Suprapubic skin (tissue), 4 donors: ENCODE data around the gene CXCR1.
"Not testable (repeated sequence)": the region's sequence is repeated elsewhere in the genome, so short reads cannot be mapped to it uniquely, and the experiment has no call there.

Experiments
- CTCF ChIP-seq, 2 donors: fragments of 200-600 bp in 1 of 2; fragments of 450-650 bp in 1 of 2; sonication (generic) in 1 of 2; IDR thresholded peaks; one replicate each; pipeline ENCODE4 v1.5.1; 2016 to 2019; ENCODE audit warnings: antibody characterized with exemption in 2 of 2, mild to moderate bottlenecking in 1 of 2, moderate library complexity in 1 of 2
- EP300 ChIP-seq: sonication (generic); formaldehyde crosslinking; IDR thresholded peaks from one replicate; pipeline ENCODE4 v1.6.1; 2017; ENCODE audit warnings: antibody characterized with exemption
- POLR2AphosphoS5 ChIP-seq, 3 donors: sonication (generic); formaldehyde crosslinking; IDR thresholded peaks; one replicate each; pipeline ENCODE4 v1.6.1; 2017; ENCODE audit warnings: antibody characterized with exemption in 3 of 3

- not testable (repeated sequence) for TF ChIP-seq EP300; CTCF (IDR thresholded peaks at IDR 0.05); POLR2AphosphoS5 (IDR thresholded peaks at IDR 0.05)
Measured at GRCh38 chr2:218171744-218172143, 5.0 kb upstream of the CXCR1 start.
